ENCODE measurements around the gene AP1AR.

The AP1AR gene

GRCh38 chr4:112231779-112232713 is at the start of gene AP1AR:
Gene AP1AR (plus strand): TSS chr4:112231787. CDS start chr4:112232092, 305 bp downstream.
- TF ChIP-seq MAX (IDR thresholded peaks at IDR 0.05; ENCODE audit: low read depth, low read length), result no peak; the same call in 1 of the 2 replicates
- TF ChIP-seq POLR2A (IDR thresholded peaks at IDR 0.05; ENCODE audit: extremely low read depth, insufficient read length), result peak; percentile 78
- 0 out of 2 replicates have a peak, but pooled peaks have one; percentile 1 for TF ChIP-seq MYC (IDR thresholded peaks at IDR 0.05; ENCODE audit: low read depth, low read length)
- TF ChIP-seq CTCF (IDR thresholded peaks at IDR 0.05; ENCODE audit: low read depth, low read length), result peak; percentile 25
- peak; percentile 90 for DNase-seq (ENCODE audit: low read depth)
- peak within 1 kb of the TSS; percentile 95 for H3K4me3 ChIP-seq (ENCODE audit: low read depth, low read length)

- DNase-seq (ENCODE audit: low read depth), result no peak
- no peak overlapping the region for H3K4me3 ChIP-seq (ENCODE audit: low read depth, low read length)
- no peak for TF ChIP-seq MYC (IDR thresholded peaks at IDR 0.05; ENCODE audit: low read depth, low read length)
- TF ChIP-seq CTCF (IDR thresholded peaks at IDR 0.05; ENCODE audit: low read depth, low read length), result no peak
- no peak for TF ChIP-seq MAX (IDR thresholded peaks at IDR 0.05; ENCODE audit: low read depth, low read length)
- no peak for TF ChIP-seq POLR2A (IDR thresholded peaks at IDR 0.05; ENCODE audit: extremely low read depth, insufficient read length)
Measured at GRCh38 chr4:112182604-112183003, 49.0 kb upstream of the AP1AR start.

GRCh38 chr4:112183252-112183651 is 48.3 kb upstream of the AP1AR start:
- peak; percentile 20 for DNase-seq (ENCODE audit: low read depth)
- TF ChIP-seq MAX (IDR thresholded peaks at IDR 0.05; ENCODE audit: low read depth, low read length) (no peak), POLR2A (IDR thresholded peaks at IDR 0.05; ENCODE audit: extremely low read depth, insufficient read length) (no peak), MYC (IDR thresholded peaks at IDR 0.05; ENCODE audit: low read depth, low read length) (no peak), CTCF (IDR thresholded peaks at IDR 0.05; ENCODE audit: low read depth, low read length) (no peak)
- no peak overlapping the region for H3K4me3 ChIP-seq (ENCODE audit: low read depth, low read length)

- DNase-seq (ENCODE audit: low read depth), result no peak
- no peak overlapping the region for H3K4me3 ChIP-seq (ENCODE audit: low read depth, low read length)
- TF ChIP-seq MAX (IDR thresholded peaks at IDR 0.05; ENCODE audit: low read depth, low read length), result no peak
- TF ChIP-seq POLR2A (IDR thresholded peaks at IDR 0.05; ENCODE audit: extremely low read depth, insufficient read length), result no peak
- TF ChIP-seq CTCF (IDR thresholded peaks at IDR 0.05; ENCODE audit: low read depth, low read length), result no peak
- no peak for TF ChIP-seq MYC (IDR thresholded peaks at IDR 0.05; ENCODE audit: low read depth, low read length)
Measured at GRCh38 chr4:112184438-112184837, 47.1 kb upstream of the AP1AR start.

- no peak for TF ChIP-seq MAX (IDR thresholded peaks at IDR 0.05; ENCODE audit: low read depth, low read length)
- TF ChIP-seq CTCF (IDR thresholded peaks at IDR 0.05; ENCODE audit: low read depth, low read length), result no peak
- no peak for TF ChIP-seq MYC (IDR thresholded peaks at IDR 0.05; ENCODE audit: low read depth, low read length)
- no peak for TF ChIP-seq POLR2A (IDR thresholded peaks at IDR 0.05; ENCODE audit: extremely low read depth, insufficient read length)
- H3K4me3 ChIP-seq (ENCODE audit: low read depth, low read length), result no peak overlapping the region
Measured at GRCh38 chr4:112185334-112185733, 46.3 kb upstream of the AP1AR start.

More at GRCh38 chr4:112185334-112185733, 46.3 kb upstream of the AP1AR start:
- DNase-seq (ENCODE audit: low read depth), result no peak
